DOHH2 (cell line): Measurements from ENCODE around the gene MTM1.

Experiments used
- EZH2phosphoT487 ChIP-seq: fragments of 200-600 bp; sonication (generic); IDR thresholded peaks from 2 replicates; pipeline ENCODE4 v1.6.1; 2017; ENCODE audit warnings: borderline replicate concordance, mild to moderate bottlenecking, antibody characterized with exemption, low read length, moderate library complexity, mixed read lengths
- TF ChIP-seq, protein P1 (sequence below): fragments of 200-600 bp; sonication (generic); IDR thresholded peaks from one replicate; pipeline ENCODE4 v1.5.1; 2014; ENCODE audit warnings: antibody characterized with exemption, mild to moderate bottlenecking, low read depth, low read length; ENCODE audit not compliant: poor library complexity, severe bottlenecking

DNA sequence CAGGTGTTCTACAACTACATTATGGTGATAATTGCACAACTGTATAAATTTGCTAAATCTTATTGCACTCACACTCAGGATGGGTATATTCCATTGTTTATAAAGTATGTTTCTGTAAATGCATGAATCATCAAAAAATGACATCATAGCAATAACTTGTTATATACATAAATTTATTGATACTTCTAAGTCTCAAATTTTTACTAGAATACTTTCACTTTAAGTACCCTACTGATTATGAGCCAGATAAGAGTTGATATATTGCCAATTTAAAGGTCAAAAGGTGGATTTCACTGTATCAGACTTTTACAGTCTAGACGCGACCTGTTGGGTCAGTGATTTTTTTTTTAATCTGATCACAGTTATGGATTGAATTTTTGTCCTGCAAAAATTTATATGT, 87.4 kb downstream of the MTM1 start:
- TF ChIP-seq, protein P1, sequence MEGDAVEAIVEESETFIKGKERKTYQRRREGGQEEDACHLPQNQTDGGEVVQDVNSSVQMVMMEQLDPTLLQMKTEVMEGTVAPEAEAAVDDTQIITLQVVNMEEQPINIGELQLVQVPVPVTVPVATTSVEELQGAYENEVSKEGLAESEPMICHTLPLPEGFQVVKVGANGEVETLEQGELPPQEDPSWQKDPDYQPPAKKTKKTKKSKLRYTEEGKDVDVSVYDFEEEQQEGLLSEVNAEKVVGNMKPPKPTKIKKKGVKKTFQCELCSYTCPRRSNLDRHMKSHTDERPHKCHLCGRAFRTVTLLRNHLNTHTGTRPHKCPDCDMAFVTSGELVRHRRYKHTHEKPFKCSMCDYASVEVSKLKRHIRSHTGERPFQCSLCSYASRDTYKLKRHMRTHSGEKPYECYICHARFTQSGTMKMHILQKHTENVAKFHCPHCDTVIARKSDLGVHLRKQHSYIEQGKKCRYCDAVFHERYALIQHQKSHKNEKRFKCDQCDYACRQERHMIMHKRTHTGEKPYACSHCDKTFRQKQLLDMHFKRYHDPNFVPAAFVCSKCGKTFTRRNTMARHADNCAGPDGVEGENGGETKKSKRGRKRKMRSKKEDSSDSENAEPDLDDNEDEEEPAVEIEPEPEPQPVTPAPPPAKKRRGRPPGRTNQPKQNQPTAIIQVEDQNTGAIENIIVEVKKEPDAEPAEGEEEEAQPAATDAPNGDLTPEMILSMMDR = no peak
- no peak for TF ChIP-seq EZH2phosphoT487
